Spleen (tissue), 7 donors: ENCODE data around the gene TRAF3IP3.
A peak's percentile ranks its signal among the peaks of the same experiment; 100 is the strongest.

Experiments
- POLR2A ChIP-seq, 3 donors: fragments of 450-650 bp; IDR thresholded peaks; one replicate each; pipeline ENCODE4 v1.5.1; 2017; ENCODE audit warnings: antibody characterized with exemption in 3 of 3, mild to moderate bottlenecking in 1 of 3
- POLR2AphosphoS5 ChIP-seq, 3 donors: sonication (generic); formaldehyde crosslinking; IDR thresholded peaks; one replicate each; pipeline ENCODE4 v1.5.1; 2017; ENCODE audit warnings: antibody characterized with exemption in 3 of 3
- TF ChIP-seq, protein P1 (sequence below), 11 experiments: fragments of 200-600 bp in 7 of 11; fragments of 450-650 bp in 4 of 11; sonication (generic) in 4 of 11; IDR thresholded peaks in 8 of 11; conservative IDR thresholded peaks in 3 of 11; 1 replicate in 7 of 11; 2 replicates in 4 of 11; pipeline versions ENCODE4 v1.4.0 to v1.8.0; 2016 to 2021; ENCODE audit warnings: antibody characterized with exemption in 11 of 11, inconsistent platforms in 4 of 11, mild to moderate bottlenecking in 1 of 11
- donor health status: DM: no; HTN: no; CAD: no; lungs with moderate emphysema.
- donor health status: DM: no; HTN: no; CAD: no.
- donor health status: DM: no; HTN: no; CAD: no.

DNA sequence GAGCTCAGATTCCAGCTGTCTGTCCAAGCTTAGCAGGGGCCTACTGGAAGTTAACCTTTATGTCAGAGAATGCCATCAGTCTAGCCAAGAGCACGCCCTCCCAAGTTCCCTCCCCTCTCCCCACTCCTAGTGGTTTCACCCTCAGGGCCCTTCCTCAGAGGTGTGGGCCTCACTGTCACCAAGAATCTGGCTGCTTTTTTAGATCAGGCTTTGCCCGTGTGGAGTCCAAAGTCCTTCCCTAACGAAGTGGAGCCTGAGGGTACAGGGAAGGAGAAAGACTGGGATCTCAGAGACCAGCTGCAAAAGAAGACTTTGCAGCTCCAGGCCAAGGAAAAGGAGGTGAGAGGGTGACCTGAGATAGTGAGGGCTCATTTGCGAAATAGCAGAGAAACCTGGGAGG lies 24.4 kb downstream of the TRAF3IP3 start:
- TF ChIP-seq, protein P1, sequence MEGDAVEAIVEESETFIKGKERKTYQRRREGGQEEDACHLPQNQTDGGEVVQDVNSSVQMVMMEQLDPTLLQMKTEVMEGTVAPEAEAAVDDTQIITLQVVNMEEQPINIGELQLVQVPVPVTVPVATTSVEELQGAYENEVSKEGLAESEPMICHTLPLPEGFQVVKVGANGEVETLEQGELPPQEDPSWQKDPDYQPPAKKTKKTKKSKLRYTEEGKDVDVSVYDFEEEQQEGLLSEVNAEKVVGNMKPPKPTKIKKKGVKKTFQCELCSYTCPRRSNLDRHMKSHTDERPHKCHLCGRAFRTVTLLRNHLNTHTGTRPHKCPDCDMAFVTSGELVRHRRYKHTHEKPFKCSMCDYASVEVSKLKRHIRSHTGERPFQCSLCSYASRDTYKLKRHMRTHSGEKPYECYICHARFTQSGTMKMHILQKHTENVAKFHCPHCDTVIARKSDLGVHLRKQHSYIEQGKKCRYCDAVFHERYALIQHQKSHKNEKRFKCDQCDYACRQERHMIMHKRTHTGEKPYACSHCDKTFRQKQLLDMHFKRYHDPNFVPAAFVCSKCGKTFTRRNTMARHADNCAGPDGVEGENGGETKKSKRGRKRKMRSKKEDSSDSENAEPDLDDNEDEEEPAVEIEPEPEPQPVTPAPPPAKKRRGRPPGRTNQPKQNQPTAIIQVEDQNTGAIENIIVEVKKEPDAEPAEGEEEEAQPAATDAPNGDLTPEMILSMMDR (IDR thresholded peaks at IDR 0.05 in 8 of 11, conservative IDR thresholded peaks at IDR 0.05 in 3 of 11) = no peak
- no peak for TF ChIP-seq POLR2A (IDR thresholded peaks at IDR 0.05)
- peak in 1 of 3 donors; percentile 48 for TF ChIP-seq POLR2AphosphoS5 (IDR thresholded peaks at IDR 0.05)
